Measurements from ENCODE around the gene LHFPL6.

LHFPL6 gene

DNA sequence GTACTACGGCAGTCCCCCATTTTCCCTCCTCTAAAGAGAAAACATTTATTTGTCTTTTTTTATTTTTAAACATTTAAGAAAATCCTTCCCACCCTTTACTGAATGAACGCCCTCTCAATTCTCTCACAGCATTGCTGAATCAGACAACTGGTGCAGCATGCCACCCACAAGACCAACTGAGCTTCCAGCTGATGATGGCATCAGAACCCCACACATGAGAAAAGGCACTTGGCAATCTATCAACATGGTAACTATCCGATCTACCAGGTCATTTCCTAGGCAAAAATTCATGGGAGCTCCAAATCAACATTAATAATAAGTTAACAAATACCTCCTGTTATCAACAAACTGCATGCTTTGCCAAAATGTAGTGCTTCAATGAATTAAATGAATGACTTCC, 43.1 kb downstream of the LHFPL6 start:
- no peak overlapping the region for H3K27ac ChIP-seq
- no peak for DNase-seq (ENCODE audit: low read depth, low spot score)

DNA sequence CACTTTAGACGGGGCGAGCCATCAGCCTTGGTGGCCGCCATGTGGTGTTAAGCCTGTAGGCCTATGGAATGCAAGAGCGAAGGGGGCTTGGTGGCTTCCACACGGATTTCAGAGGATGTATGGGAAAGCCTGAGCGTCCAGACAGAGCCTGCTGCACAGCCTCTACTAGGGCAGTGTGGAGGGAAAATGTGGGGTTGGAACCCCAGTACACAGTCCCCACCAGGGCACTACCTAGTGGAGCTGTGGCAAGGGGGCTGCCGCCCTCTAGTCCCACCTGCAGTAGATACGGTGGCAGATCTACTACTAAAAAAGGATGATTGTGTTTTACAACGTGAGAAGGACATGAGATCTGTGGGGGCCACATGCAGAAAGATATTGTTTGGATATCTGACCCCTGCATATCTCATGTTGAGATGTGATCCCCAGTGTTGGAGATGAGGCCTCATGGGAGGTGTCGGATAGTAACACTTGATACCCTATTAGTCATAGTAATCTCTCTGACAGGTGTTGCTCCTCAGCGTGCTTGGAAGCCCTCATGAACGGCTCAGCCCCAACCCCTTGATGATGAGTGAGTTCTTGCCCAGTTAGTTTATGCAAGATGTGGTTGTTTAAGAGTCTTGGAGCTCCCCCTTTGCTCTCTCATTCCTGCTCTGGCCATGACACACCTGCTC, 45.6 kb downstream of the LHFPL6 start:
- no peak for DNase-seq (ENCODE audit: low read depth, low spot score)
- H3K27ac ChIP-seq: no peak overlapping the region

DNA sequence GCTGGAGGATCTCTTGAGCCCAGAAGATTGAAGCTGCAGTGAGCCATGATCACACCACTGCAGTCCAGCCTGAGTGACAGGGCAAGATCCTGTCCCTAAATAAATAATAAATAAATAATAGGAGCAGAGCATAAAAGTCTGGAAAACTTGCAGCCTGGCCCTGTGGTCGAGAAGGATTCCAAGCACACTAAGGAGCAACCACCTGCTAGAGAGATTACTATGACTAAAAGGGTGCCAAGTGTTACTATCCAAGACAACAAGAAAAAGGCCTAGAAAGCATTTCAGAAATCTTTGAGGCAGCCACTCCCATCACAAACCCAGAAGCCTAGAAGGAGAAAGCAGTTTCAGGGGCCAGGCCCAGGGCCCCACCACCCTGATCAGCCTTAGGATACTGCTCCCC, 46.1 kb downstream of the LHFPL6 start:
- DNase-seq (ENCODE audit: low read depth, low spot score): no peak
- no peak overlapping the region for H3K27ac ChIP-seq

DNA sequence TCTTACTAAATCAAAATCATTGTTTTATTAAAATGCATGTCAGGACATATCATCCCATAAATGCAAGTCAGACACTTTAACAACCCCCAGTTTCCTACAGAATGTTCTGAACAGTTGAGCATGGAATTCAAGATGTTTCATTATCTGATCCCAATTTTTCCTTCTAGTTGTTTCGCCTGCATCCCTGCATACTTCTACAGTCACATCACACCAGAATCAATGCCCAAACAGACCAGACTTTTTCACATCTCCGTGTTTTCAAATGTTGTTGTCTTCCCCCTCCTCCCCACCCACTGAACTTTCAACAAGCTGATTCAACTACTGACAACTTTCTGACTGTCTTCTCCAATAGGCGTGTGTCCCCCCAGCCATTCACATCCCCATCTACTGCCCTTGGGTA, 48.6 kb downstream of the LHFPL6 start:
- H3K27ac ChIP-seq: no peak overlapping the region
- DNase-seq (ENCODE audit: low read depth, low spot score): no peak

DNA sequence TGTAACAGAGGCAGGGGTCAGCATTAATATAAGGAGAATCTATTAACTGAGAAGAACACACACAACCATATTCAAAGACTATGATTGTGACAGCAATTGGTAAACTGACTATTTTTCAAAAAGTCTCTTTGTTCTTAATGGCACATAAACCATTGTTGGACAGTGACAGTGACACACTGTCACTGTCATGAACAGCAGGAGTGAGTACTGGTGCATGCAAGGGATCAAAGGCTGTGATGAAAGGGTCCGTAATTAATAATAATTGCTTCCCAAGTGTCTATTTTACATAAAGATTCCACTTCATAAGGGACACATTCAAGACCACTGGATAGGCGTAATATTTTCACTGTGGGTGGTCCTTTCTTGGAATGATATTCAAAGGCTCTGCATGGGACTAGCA, 50.7 kb downstream of the LHFPL6 start:
- H3K27ac ChIP-seq: no peak overlapping the region
- no peak for DNase-seq (ENCODE audit: low read depth, low spot score)

DNA sequence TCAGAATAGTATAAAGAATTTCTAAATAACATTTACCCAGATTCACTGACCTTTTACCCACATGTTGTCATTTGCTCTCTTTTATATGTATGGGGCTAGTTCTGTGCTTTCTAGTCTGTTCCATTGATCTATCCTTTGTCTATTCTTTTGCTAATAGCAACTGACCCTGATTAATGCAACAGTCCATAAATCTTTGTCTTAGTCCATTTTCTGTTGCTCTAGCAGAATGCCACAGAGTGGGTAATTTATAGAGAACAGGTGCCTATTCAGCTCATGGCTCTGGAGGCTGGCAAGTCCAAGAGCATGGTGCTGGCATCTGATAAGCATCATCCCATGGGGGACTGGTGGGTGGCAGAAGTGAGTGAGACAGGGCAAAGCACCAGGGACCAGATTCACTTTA, 52.1 kb downstream of the LHFPL6 start:
- DNase-seq (ENCODE audit: low read depth, low spot score): no peak
- H3K27ac ChIP-seq: no peak overlapping the region

DNA sequence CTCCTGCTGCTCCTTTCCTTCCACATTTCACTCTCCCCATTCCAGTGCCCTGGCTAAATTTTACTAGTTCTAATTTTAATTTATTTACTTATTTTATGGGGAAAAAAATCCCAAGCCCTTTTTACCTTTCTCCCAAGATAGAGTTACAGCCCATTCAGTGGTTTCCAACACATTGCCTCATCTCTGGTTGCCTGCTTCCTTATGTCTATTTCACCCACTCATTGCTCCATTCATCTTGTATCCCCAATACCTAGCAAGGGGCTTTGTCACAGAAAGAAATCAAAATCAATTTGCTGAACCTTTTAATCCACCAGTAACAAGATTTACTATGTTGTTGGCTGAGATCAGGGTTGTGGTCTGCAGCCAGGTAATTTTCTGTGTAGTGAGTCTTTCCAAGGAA, 55.9 kb downstream of the LHFPL6 start:
- DNase-seq (ENCODE audit: low read depth, low spot score): no peak
- H3K27ac ChIP-seq: no peak overlapping the region

DNA sequence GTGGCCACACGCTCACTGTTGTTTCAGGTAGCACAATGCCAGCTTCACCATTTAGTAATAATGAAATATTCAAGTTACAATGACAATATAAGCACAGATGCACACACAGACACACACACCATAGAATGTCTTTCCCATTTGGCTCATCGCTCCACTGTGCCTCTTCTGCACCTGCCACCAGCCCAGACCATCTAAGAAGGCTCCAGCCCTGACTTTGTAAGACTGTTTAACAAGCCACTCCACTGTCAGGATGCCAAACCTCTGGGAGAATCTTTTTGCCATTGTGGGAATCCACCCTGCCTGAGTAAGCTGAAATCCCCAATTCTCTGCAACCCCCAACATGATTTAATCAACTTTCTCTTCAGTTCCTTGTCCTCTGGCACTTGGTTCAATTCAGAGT, 60.6 kb downstream of the LHFPL6 start:
- DNase-seq (ENCODE audit: low read depth, low spot score): no peak
- no peak overlapping the region for H3K27ac ChIP-seq

DNA sequence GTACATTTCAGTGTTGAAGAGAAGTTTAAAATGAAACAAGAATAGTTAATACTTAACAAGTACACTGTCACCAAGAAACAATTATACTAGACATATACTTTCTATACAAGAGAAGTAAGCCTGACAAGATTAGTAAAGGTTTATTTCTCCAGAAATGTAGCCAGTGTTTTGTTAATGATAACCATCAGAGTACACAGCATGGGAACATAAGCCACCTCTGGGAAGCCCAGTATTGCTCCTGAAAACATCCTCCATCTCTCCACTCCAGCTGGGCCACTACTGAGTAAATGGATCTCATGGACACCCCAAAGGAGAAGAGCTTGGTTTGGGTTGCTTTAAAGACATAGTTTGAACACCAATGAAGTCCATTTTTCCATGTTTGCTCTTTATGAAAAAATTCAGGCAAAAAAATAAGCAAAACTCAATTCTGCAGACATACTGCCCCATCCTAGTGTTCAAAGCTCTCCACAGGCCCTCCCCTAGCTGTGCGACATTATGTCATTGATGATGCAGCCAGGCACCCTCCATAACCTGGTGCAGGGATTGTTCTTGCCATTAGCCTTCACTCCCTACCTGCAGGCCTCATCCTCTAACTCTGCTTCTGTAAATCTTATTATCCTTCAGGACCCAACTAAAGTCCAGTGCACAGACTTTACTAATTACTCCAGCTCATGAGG, 61.9 kb downstream of the LHFPL6 start:
- H3K27ac ChIP-seq: no peak overlapping the region
- no peak for DNase-seq (ENCODE audit: low read depth, low spot score)

DNA sequence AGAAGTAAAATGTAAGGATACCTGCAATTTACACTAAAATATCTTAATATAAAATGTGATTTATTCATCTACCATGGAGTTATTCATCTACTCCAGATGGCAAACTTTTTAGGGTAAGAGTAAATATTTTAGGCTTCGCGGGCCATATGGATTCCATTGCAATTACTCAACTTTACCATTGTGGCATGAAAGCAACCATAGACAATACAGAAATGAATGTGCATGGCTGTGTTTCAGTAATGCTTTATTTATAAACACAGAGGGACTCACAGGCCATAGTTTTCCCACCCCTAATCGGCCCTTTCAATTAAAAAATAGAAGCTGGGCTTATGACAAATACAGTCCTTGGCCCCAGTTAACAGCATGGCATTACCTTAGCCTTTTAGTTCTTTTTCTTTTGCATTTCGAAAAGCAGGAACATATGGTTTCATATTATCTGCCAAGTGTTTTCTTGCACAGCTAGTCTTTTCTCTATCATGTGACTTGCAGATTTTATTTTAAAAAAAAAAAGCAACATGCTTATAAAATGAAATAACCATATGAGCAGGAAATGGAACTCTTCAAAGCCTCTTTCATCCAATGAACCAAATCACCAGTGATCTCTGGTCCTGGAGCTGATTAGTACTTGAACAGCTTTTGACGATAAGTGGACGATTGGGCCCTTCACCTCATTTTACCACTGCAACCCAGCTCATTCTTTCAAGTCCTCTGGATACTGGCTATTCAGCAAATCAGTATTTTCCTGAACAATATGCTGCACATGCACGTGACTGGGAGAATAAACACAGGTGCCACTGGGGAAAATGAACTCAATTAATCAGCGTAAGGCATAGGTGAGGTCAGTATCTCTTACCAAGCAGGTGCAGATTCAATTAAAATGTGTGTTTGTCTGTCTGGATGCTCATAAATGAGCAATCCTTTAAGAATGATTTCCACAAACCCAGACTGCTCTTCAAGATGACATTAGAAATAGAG, 63.9 kb downstream of the LHFPL6 start:
- no peak overlapping the region for H3K27ac ChIP-seq
- DNase-seq (ENCODE audit: low read depth, low spot score): no peak

DNA sequence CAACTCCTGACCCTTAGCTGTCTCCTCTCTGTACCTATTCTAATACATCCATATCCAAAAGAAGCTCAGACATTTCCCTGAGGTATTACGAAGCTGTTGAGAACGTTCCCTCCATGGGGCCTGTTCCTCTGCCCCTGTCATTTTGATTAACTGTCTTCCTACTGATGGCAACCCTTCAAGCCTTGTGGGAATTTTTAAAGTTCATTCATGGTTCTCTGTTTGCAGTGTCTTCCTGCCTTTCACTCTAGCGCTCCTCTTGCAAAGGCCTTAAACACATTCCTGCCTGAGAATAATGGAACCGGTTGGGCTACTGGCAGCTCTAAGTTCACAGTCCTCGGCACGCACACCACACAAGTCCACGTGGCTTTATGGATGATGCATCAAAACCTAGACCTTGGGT, 66.1 kb downstream of the LHFPL6 start:
- H3K27ac ChIP-seq: peak overlapping the region; percentile 23
- peak; percentile 40 for DNase-seq (ENCODE audit: low read depth, low spot score)

DNA sequence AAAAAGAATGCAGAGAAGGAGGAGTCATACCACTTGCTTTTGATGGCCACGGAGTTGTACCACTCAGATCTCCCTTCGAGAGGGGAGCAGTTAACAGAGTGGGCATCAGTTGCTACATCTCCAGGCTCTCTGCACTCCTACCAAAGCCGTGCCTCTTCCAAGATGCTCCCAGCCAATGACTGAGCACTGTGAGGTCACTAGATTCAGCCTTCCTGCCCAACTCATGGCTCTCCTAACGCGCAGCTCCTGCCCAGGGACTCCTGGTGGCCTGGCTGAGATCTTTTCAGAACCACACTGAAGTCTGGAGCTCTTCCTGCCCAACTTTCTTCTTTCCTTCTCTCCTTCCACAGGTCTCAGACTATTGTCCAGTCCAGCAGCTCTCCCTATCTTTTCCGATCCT, 66.7 kb downstream of the LHFPL6 start:
- DNase-seq (ENCODE audit: low read depth, low spot score): no peak
- H3K27ac ChIP-seq: peak overlapping the region; percentile 23

DNA sequence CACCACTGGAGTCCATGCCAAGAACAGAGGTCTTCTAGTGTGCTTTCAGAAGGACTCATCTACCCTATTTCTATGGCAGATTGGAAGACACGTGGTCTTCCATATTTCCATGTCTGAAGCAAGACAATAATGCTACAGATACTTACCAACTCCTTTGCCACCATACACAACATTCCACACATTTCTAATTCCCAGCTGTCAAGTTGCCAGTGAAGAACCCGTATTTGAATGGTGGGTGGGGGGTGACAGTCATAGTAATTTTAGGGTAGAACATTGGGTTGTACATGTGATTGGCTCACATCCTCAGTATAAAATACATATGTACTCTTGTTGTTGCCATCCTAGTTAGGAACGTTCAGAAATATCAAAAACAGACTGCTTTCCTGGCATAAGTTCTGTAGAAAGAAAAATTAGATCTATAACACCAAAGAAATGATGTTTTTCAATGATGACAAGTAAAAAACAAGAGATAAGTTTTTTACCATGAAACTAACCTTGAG, 69.3 kb downstream of the LHFPL6 start:
- H3K27ac ChIP-seq: no peak overlapping the region
- DNase-seq (ENCODE audit: low read depth, low spot score): no peak

DNA sequence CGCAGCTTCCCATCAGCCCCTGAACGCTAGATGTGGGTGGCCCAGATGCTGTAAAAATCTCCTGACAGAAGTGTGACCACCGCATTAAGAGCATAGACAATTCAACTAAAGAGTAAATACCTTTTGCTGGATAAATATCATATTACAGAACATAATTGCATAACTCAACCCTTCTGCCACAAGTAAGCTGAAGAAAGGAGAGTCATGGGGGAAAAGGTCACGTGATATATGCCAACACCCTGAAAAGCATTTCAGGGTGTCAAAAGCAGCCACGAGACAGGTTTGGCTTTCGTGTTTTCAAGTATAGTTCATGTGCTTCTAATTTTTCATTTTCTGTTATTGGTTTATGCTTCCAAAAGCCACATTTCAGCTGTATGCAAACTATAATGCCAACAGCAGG, 71.3 kb downstream of the LHFPL6 start:
- H3K27ac ChIP-seq: no peak overlapping the region
- DNase-seq (ENCODE audit: low read depth, low spot score): no peak

DNA sequence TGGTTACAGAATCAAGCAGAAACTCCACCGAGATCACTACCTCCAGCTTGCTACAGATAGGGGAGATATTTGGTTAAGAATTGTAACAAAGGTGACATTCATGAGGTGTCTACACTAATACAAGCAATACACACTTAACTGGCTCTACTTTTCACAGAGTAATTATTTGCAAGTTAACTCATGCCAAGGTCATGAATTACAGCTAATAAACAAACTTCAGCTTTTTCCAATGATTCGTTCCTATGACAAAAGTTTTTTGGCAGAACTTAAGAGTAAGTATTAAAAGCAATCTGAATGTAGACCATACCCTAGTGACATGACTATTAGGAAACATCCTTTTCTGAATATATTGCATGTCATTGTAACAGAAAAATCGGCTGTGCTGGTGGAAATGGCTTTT, 72.1 kb downstream of the LHFPL6 start:
- H3K27ac ChIP-seq: no peak overlapping the region
- DNase-seq (ENCODE audit: low read depth, low spot score): no peak

DNA sequence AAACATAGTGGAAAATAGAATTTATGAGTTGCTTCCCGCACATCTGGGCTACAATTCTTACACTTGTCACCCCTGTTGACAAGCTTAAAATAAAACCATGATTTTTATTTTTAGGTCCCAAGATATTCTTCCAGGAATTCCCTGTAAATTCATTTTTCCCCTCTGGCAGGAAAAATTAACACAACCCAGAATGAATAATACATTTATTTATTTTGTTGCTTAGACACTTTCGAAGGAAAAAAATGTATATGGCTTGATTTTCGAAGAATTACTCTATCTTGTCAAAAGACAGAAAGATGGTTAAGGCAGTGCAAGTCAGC, 74.4 kb downstream of the LHFPL6 start:
- H3K27ac ChIP-seq: peak overlapping the region; percentile 61

DNA sequence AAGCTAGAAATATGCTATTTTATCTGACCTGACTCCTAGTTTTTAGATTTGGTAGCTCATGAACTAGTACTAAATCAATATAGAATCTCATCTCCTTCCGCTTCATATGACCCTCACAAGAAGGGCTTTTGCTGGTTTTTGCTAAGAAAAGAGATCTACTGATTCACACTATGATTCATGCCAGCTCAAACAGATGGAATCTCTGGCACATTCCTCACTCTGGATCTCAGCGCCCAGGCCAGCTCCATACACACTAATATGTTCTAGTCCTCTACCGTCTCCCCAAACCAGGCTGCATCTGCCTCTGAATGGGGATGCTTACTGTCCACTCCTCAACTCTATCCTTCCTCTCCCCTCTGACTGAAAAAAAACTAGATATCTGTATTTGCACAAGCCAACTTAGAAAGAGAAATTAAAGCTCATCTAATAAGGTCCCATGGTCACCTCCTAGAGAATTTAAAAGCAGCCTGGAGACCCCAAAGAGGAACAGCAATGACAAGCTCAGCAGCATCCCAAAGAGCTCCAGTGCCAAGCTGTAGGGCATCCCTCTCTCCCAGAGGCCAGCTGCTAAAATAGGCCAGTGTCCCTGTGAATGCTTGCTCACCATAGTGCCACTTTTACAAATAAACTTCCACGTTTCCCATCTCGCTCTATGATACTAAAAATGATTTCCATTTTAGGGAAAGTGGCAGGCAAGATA, 74.9 kb downstream of the LHFPL6 start:
- H3K27ac ChIP-seq: peak overlapping the region; percentile 61
- no peak for DNase-seq (ENCODE audit: low read depth, low spot score)

More for the DNA sequence above, 74.4 kb downstream of the LHFPL6 start:
- no peak for DNase-seq (ENCODE audit: low read depth, low spot score)

DNA sequence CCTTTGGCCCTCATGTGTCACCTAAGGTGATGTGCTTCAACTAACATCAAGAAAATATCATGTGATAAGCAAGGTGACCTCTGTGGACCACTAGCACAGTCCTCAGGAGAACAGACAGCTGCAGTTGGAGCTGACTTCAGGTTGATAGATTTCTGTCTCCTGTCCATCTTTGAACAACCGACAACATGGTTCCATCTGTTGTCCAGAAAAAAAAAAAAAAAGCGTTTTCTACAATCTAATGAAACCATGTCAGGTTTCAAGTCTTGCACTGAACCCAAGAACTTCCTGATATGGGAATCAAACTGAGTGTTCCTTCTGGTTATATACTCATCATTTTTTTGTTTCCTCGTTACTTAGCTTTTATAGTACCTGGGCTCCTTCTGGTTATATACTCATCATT, 75.7 kb downstream of the LHFPL6 start:
- H3K27ac ChIP-seq: peak overlapping the region; percentile 61
- no peak for DNase-seq (ENCODE audit: low read depth, low spot score)

DNA sequence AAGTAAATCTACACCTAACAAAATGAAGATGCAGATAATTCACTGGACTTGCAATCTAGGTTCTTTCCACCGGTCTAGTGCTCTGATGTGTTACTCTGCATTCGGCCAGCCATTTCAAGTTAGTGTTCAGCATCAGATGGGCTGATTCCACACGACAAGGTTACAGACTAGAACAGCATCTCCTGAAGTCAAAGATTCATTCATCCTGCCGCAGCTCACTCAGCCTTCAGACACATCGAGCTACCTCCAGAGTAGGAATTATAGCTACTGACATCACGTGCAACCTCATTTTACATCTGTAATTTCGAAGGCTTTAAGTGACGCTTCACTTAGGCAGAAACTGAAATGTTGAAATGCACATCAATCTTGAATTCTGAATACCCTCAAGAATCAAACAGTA, 76.5 kb downstream of the LHFPL6 start:
- no peak overlapping the region for H3K27ac ChIP-seq
- DNase-seq (ENCODE audit: low read depth, low spot score): no peak

DNA sequence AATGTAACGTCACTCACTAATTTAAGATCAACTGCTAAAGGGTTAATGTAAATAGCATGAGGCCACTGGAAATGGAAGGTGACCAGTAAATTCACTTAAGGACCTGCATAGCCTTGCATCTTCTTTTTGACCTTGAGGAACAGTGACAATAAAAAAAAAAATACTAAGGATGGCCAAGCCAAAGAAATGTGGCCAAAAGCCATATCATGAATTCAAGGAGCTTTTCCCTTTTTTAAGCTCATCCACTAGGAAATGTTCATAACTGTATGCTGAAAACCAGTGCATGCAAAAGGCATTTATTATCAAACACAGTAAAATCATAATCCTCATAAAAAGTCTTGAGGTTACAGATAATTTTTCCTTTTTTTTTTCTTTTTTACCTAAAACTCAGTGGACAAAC, 77.5 kb downstream of the LHFPL6 start:
- no peak overlapping the region for H3K27ac ChIP-seq
- DNase-seq (ENCODE audit: low read depth, low spot score): no peak

All from epithelial cell of prostate (primary cell).